Liver (tissue), 9 donors: ENCODE results near the gene GRIN3B. TPM values are rescaled to one million over a fixed set of nuclear protein-coding genes. Genes with fewer than 3 reads are reported as not detected.

Experiments used
- DNase-seq: peaks from one replicate; pipeline ENCODE4 v3.0.0-alpha.2; 2017; ENCODE audit warnings: low spot score
- H3K27ac ChIP-seq, 2 donors: one replicate each; pipeline ENCODE4 v1.7.0; 2013; ENCODE audit warnings: inconsistent platforms in 2 of 2, low read length in 2 of 2, control low read depth in 1 of 2, low read depth in 1 of 2, mild to moderate bottlenecking in 1 of 2
- H3K27me3 ChIP-seq, 4 donors: one replicate each; pipeline versions ENCODE4 v1.6.1 to v1.7.0; 2013; ENCODE audit warnings: low read length in 3 of 4, inconsistent platforms in 1 of 4, mild to moderate bottlenecking in 1 of 4, moderate library complexity in 1 of 4; ENCODE audit not compliant: control insufficient read depth in 4 of 4, insufficient read depth in 4 of 4
- H3K36me3 ChIP-seq, 4 donors: one replicate each; pipeline versions ENCODE4 v1.6.1 to v1.7.0; 2013; ENCODE audit warnings: low read length in 3 of 4, mild to moderate bottlenecking in 3 of 4, low read depth in 1 of 4, moderate library complexity in 1 of 4; ENCODE audit not compliant: control insufficient read depth in 4 of 4, insufficient read depth in 3 of 4
- H3K4me1 ChIP-seq, 4 donors: one replicate each; pipeline versions ENCODE4 v1.6.1 to v1.7.0; 2013; ENCODE audit warnings: low read length in 3 of 4, mild to moderate bottlenecking in 3 of 4, moderate library complexity in 1 of 4; ENCODE audit not compliant: control insufficient read depth in 4 of 4, insufficient read depth in 4 of 4
- H3K4me3 ChIP-seq, 3 donors: one replicate each; pipeline versions ENCODE4 v1.6.1 to v1.7.0; 2013; ENCODE audit warnings: low read length in 3 of 3, control low read depth in 1 of 3, low read depth in 1 of 3, mild to moderate bottlenecking in 1 of 3
- H3K9ac ChIP-seq, 2 donors: one replicate each; pipeline ENCODE4 v1.7.0; 2013; ENCODE audit warnings: low read length in 2 of 2, mild to moderate bottlenecking in 2 of 2, moderate library complexity in 2 of 2, control low read depth in 1 of 2, low read depth in 1 of 2
- H3K9me3 ChIP-seq, 4 donors: one replicate each; pipeline versions ENCODE4 v1.6.1 to v1.7.0; 2013; ENCODE audit warnings: low read length in 3 of 4; ENCODE audit not compliant: control insufficient read depth in 4 of 4
- EGR1 ChIP-seq, 2 donors: IDR thresholded peaks; 2 replicates each; pipeline ENCODE4 v1.6.1; 2016 to 2018; ENCODE audit warnings: antibody characterized with exemption in 2 of 2, low read depth in 2 of 2
- FOXA1 ChIP-seq: IDR thresholded peaks from 2 replicates; pipeline ENCODE4 v1.6.1; 2016; ENCODE audit warnings: antibody characterized with exemption
- FOXA2 ChIP-seq: IDR thresholded peaks from 2 replicates; pipeline ENCODE4 v1.6.1; 2016; ENCODE audit warnings: antibody characterized with exemption
- GABPA ChIP-seq, 2 donors: IDR thresholded peaks in 1 of 2; conservative IDR thresholded peaks in 1 of 2; 2 replicates each; pipeline ENCODE4 v1.6.1; 2016; ENCODE audit warnings: antibody characterized with exemption in 2 of 2, mild to moderate bottlenecking in 1 of 2, moderate library complexity in 1 of 2
- HNF4A ChIP-seq, 2 donors: conservative IDR thresholded peaks; 2 replicates each; pipeline ENCODE4 v1.6.1; 2016; ENCODE audit warnings: antibody characterized with exemption in 2 of 2, mild to moderate bottlenecking in 2 of 2
- HNF4G ChIP-seq: IDR thresholded peaks from 2 replicates; pipeline ENCODE4 v1.6.1; 2016; ENCODE audit warnings: antibody characterized with exemption
- JUND ChIP-seq, 2 donors: IDR thresholded peaks; 2 replicates each; pipeline ENCODE4 v1.6.1; 2016; ENCODE audit warnings: antibody characterized with exemption in 2 of 2
- NR2F2 ChIP-seq: IDR thresholded peaks from 2 replicates; pipeline ENCODE4 v1.6.1; 2016; ENCODE audit warnings: antibody characterized with exemption
- RAD21 ChIP-seq, 2 donors: IDR thresholded peaks; 2 replicates each; pipeline ENCODE4 v1.6.1; 2016; ENCODE audit warnings: antibody characterized with exemption in 2 of 2, mild to moderate bottlenecking in 2 of 2
- RXRA ChIP-seq, 2 donors: IDR thresholded peaks; 2 replicates each; pipeline ENCODE4 v1.6.1; 2017 to 2018; ENCODE audit warnings: antibody characterized with exemption in 2 of 2, mild to moderate bottlenecking in 1 of 2
- SP1 ChIP-seq: IDR thresholded peaks from 2 replicates; pipeline ENCODE4 v1.6.1; 2018; ENCODE audit warnings: antibody characterized with exemption, mild to moderate bottlenecking
- TAF1 ChIP-seq: conservative IDR thresholded peaks from 2 replicates; pipeline ENCODE4 v1.6.1; 2016; ENCODE audit warnings: antibody characterized with exemption, mild to moderate bottlenecking
- YY1 ChIP-seq: IDR thresholded peaks from 2 replicates; pipeline ENCODE4 v1.6.1; 2016; ENCODE audit warnings: antibody characterized with exemption, mild to moderate bottlenecking
- WGBS: extraction: QIAGEN DNeasy Blood & Tissue Kit; methylation state at CpG from one replicate; pipeline ENCODE4 v1.1.7; 2013; 5-methylcytosine and 5-hydroxymethylcytosine counted together
- polyA plus RNA-seq, 2 donors: library from polyadenylated mRNA; stranded (reverse) in 1 of 2; unstranded in 1 of 2; fragments of 200-250 nt in 1 of 2; fragments of >200 nt in 1 of 2; fragmentation: Nextera tagmentation in 1 of 2; extraction: Ambion mirVana in 1 of 2; gene quantifications; one replicate each; pipeline versions ENCODE4 v1.2.1 to v1.2.3, GENCODE V29; 2013 to 2015
- total RNA-seq, 2 donors: library from RNA; depleted of rRNA; stranded (reverse); fragments of >200 nt; gene quantifications; one replicate each; pipeline ENCODE4 v1.2.3, GENCODE V29; 2014
- TF ChIP-seq, protein P1 (sequence below): fragments of 150-350 bp; IDR thresholded peaks from 2 replicates; pipeline ENCODE4 v1.5.1; 2017; ENCODE audit warnings: improper control_type of control experiment, low read depth, low read length; ENCODE audit not compliant: missing input control
- TF ChIP-seq, protein P2 (sequence below): IDR thresholded peaks from 2 replicates; pipeline ENCODE4 v1.6.1; 2016; ENCODE audit warnings: antibody characterized with exemption
- TF ChIP-seq, protein P3 (sequence below): IDR thresholded peaks from 2 replicates; pipeline ENCODE4 v1.6.1; 2016; ENCODE audit warnings: antibody characterized with exemption
- TF ChIP-seq, protein P4 (sequence below): IDR thresholded peaks from 2 replicates; pipeline ENCODE4 v1.6.1; 2016; ENCODE audit warnings: antibody characterized with exemption, mild to moderate bottlenecking
- TF ChIP-seq, protein P5 (sequence below): IDR thresholded peaks from 2 replicates; pipeline ENCODE4 v1.6.1; 2016; ENCODE audit warnings: antibody characterized with exemption
- donor health status: healthy.
- donor health status: healthy.
- donor health status: healthy.
- donor health status: healthy.
- donor health status: healthy.

GRIN3B gene
- total and polyA plus RNA-seq, 4 donors: 0.05 TPM; not detected in 3

DNA sequence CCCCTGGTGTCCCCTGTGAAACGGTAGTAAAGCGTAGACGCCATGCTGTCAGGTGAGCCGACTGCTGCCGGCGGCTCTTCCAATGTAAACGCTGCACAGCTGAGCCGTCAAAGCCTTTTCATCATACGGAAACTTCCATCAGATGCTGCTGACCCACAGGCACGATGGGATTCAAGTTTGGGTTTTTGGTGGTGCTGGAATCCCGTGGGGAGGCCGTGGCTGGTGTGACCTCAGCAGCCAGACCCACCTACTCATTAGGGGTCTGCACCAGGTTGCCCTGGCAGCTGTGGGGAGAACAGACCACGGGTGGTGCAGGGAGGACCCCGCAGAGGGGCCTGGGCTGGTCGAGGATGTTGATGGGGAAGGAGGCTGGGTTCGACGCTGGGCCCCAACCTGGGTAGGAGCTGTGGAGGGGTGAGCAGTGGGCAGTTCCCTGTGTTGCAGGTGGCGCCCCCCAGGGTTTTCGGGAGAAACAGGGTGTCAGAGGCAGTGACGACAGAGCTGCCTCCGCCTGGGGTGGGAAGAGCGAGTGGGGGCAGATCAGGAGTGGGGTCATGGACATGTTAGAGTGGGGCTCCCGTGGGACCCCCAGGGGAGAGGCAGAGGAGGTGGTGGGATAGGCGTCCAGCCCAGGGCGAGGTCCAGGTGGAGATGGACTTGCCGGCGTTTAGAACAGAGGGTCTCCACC lies 6.6 kb downstream of the GRIN3B start:
- WGBS: 72% methylated on average over 27 of the region's 27 CpGs
- no peaks in the 10 kb centered on the region for H3K9me3 ChIP-seq
- peaks cover 0 to 20% (median 9%) of the 10 kb centered on the region in 4 donors for H3K36me3 ChIP-seq
- H3K9ac ChIP-seq: no peak overlapping the region
- no peak overlapping the region for H3K27ac ChIP-seq
- no peaks in the 10 kb centered on the region for H3K4me1 ChIP-seq
- no peaks in the 10 kb centered on the region for H3K27me3 ChIP-seq
- no peak for TF ChIP-seq SP1
- TF ChIP-seq TAF1: no peak
- TF ChIP-seq, protein P1, sequence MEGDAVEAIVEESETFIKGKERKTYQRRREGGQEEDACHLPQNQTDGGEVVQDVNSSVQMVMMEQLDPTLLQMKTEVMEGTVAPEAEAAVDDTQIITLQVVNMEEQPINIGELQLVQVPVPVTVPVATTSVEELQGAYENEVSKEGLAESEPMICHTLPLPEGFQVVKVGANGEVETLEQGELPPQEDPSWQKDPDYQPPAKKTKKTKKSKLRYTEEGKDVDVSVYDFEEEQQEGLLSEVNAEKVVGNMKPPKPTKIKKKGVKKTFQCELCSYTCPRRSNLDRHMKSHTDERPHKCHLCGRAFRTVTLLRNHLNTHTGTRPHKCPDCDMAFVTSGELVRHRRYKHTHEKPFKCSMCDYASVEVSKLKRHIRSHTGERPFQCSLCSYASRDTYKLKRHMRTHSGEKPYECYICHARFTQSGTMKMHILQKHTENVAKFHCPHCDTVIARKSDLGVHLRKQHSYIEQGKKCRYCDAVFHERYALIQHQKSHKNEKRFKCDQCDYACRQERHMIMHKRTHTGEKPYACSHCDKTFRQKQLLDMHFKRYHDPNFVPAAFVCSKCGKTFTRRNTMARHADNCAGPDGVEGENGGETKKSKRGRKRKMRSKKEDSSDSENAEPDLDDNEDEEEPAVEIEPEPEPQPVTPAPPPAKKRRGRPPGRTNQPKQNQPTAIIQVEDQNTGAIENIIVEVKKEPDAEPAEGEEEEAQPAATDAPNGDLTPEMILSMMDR: no peak
- no peak for TF ChIP-seq FOXA2
- TF ChIP-seq FOXA1: no peak
- no peak for TF ChIP-seq RAD21 (IDR thresholded peaks at IDR 0.05)
- TF ChIP-seq, protein P2, sequence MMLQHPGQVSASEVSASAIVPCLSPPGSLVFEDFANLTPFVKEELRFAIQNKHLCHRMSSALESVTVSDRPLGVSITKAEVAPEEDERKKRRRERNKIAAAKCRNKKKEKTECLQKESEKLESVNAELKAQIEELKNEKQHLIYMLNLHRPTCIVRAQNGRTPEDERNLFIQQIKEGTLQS: no peak
- no peak for TF ChIP-seq RXRA (IDR thresholded peaks at IDR 0.05)
- TF ChIP-seq HNF4G: no peak
- TF ChIP-seq, protein P3, sequence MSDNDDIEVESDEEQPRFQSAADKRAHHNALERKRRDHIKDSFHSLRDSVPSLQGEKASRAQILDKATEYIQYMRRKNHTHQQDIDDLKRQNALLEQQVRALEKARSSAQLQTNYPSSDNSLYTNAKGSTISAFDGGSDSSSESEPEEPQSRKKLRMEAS: no peak
- TF ChIP-seq, protein P4, sequence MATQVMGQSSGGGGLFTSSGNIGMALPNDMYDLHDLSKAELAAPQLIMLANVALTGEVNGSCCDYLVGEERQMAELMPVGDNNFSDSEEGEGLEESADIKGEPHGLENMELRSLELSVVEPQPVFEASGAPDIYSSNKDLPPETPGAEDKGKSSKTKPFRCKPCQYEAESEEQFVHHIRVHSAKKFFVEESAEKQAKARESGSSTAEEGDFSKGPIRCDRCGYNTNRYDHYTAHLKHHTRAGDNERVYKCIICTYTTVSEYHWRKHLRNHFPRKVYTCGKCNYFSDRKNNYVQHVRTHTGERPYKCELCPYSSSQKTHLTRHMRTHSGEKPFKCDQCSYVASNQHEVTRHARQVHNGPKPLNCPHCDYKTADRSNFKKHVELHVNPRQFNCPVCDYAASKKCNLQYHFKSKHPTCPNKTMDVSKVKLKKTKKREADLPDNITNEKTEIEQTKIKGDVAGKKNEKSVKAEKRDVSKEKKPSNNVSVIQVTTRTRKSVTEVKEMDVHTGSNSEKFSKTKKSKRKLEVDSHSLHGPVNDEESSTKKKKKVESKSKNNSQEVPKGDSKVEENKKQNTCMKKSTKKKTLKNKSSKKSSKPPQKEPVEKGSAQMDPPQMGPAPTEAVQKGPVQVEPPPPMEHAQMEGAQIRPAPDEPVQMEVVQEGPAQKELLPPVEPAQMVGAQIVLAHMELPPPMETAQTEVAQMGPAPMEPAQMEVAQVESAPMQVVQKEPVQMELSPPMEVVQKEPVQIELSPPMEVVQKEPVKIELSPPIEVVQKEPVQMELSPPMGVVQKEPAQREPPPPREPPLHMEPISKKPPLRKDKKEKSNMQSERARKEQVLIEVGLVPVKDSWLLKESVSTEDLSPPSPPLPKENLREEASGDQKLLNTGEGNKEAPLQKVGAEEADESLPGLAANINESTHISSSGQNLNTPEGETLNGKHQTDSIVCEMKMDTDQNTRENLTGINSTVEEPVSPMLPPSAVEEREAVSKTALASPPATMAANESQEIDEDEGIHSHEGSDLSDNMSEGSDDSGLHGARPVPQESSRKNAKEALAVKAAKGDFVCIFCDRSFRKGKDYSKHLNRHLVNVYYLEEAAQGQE: no peak
- TF ChIP-seq, protein P5, sequence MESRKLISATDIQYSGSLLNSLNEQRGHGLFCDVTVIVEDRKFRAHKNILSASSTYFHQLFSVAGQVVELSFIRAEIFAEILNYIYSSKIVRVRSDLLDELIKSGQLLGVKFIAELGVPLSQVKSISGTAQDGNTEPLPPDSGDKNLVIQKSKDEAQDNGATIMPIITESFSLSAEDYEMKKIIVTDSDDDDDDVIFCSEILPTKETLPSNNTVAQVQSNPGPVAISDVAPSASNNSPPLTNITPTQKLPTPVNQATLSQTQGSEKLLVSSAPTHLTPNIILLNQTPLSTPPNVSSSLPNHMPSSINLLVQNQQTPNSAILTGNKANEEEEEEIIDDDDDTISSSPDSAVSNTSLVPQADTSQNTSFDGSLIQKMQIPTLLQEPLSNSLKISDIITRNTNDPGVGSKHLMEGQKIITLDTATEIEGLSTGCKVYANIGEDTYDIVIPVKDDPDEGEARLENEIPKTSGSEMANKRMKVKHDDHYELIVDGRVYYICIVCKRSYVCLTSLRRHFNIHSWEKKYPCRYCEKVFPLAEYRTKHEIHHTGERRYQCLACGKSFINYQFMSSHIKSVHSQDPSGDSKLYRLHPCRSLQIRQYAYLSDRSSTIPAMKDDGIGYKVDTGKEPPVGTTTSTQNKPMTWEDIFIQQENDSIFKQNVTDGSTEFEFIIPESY: no peak
- TF ChIP-seq JUND (IDR thresholded peaks at IDR 0.05): no peak
- no peak for TF ChIP-seq YY1
- TF ChIP-seq HNF4A (conservative IDR thresholded peaks at IDR 0.05): no peak
- no peak for TF ChIP-seq EGR1 (IDR thresholded peaks at IDR 0.05; ENCODE audit: low read depth in 2 of 2)
- no peak for TF ChIP-seq NR2F2
- TF ChIP-seq GABPA (IDR thresholded peaks at IDR 0.05 in 1 of 2, conservative IDR thresholded peaks at IDR 0.05 in 1 of 2): no peak
- H3K4me3 ChIP-seq: no peak overlapping the region
- no peak for DNase-seq
